ENCODE results near the gene LTA. TPM values are rescaled to one million over a fixed set of nuclear protein-coding genes. Genes with fewer than 3 reads are reported as not detected.

Gene LTA
- polyA plus RNA-seq, 1 donor (not counting 4 experiments of a cell fraction or from before 2014, with no cell fraction given), result 0.04 TPM

DNA sequence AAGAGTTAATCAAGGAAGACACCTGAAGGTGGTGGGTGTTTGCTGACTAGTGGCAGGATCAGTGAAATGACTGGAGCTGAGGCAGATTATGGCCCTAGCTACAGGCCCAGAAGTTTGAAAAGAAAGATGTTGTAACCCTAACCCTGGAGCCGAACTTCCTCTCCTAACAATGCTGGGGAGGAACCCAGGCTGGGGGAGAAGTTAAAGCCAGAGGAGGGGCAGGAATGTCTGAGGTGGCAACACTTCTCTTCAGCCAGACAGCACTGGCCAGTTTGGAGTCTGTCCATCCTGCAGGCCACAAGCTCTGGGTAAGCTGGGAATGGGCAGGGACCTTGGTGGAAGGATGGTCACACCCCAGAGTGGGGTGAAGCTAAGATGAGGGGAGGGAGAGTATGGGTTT is 13.9 kb downstream of the LTA start, which contains the start of gene LST1:
LST1 (plus strand) TSS at position 270 of the 400 bp plus-strand sequence. CDS start 1,023 bp downstream, outside the sequence.
- H3K27ac ChIP-seq (ENCODE audit: control insufficient read depth, insufficient read depth, low read length), result no peak within 1 kb of the TSS
- peaks cover 4% of the 10 kb centered on the region for H3K4me1 ChIP-seq (ENCODE audit: control insufficient read depth, extremely low read depth, insufficient read depth, low read length)
- H3K36me3 ChIP-seq (ENCODE audit: control insufficient read depth in 2 of 2, extremely low read depth in 1 of 2, insufficient read depth in 2 of 2, low read length in 2 of 2), result no peaks in the 10 kb centered on the region
- no peaks in the 10 kb centered on the region for H3K79me2 ChIP-seq (ENCODE audit: control insufficient read depth, insufficient read depth, low read length)
- H3K9me1 ChIP-seq (ENCODE audit: control insufficient read depth, extremely low read depth, insufficient read depth, low read length), result no peaks in the 10 kb centered on the region
- TF ChIP-seq EZH2 (IDR thresholded peaks at IDR 0.05; ENCODE audit: low read length), result no peak
- TF ChIP-seq, protein P1, sequence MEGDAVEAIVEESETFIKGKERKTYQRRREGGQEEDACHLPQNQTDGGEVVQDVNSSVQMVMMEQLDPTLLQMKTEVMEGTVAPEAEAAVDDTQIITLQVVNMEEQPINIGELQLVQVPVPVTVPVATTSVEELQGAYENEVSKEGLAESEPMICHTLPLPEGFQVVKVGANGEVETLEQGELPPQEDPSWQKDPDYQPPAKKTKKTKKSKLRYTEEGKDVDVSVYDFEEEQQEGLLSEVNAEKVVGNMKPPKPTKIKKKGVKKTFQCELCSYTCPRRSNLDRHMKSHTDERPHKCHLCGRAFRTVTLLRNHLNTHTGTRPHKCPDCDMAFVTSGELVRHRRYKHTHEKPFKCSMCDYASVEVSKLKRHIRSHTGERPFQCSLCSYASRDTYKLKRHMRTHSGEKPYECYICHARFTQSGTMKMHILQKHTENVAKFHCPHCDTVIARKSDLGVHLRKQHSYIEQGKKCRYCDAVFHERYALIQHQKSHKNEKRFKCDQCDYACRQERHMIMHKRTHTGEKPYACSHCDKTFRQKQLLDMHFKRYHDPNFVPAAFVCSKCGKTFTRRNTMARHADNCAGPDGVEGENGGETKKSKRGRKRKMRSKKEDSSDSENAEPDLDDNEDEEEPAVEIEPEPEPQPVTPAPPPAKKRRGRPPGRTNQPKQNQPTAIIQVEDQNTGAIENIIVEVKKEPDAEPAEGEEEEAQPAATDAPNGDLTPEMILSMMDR (optimal IDR thresholded peaks at IDR 0.05 in 1 of 3, IDR thresholded peaks at IDR 0.05 in 1 of 3, conservative IDR thresholded peaks at IDR 0.05 in 1 of 3; ENCODE audit: extremely low read depth in 1 of 3, insufficient read depth in 2 of 3, low read length in 3 of 3), result no peak
- H3K9ac ChIP-seq (ENCODE audit: control insufficient read depth, extremely low read depth, insufficient read depth, low read length), result no peak within 1 kb of the TSS
- dilution Hi-C loops (cut with MboI; ENCODE audit: extremely low pct_ligation_motif_present, low sequenced_read_pairs), result no loop called here
- no peaks in the 10 kb centered on the region for H4K20me1 ChIP-seq (ENCODE audit: control insufficient read depth, extremely low read depth, insufficient read depth, low read length)
- H3K27me3 ChIP-seq (ENCODE audit: control insufficient read depth, extremely low read depth, insufficient read depth, low read length), result peaks cover 3% of the 10 kb centered on the region
- no peak within 1 kb of the TSS for H2AFZ ChIP-seq (ENCODE audit: control insufficient read depth, low read length)
- no peak within 1 kb of the TSS for H3K4me2 ChIP-seq (ENCODE audit: control insufficient read depth, extremely low read depth, insufficient read depth, low read depth, low read length)
- DNase-seq (ENCODE audit: low read depth, low spot score) (no peak), FAIRE-seq (no peak)
- no peaks in the 10 kb centered on the region for H3K9me3 ChIP-seq (ENCODE audit: control insufficient read depth, low read depth, low read length)
- no peak within 1 kb of the TSS for H3K4me3 ChIP-seq (ENCODE audit: control insufficient read depth in 2 of 3, extremely low read depth in 1 of 3, insufficient read depth in 2 of 3, low read depth in 1 of 3, low read length in 3 of 3)

DNA sequence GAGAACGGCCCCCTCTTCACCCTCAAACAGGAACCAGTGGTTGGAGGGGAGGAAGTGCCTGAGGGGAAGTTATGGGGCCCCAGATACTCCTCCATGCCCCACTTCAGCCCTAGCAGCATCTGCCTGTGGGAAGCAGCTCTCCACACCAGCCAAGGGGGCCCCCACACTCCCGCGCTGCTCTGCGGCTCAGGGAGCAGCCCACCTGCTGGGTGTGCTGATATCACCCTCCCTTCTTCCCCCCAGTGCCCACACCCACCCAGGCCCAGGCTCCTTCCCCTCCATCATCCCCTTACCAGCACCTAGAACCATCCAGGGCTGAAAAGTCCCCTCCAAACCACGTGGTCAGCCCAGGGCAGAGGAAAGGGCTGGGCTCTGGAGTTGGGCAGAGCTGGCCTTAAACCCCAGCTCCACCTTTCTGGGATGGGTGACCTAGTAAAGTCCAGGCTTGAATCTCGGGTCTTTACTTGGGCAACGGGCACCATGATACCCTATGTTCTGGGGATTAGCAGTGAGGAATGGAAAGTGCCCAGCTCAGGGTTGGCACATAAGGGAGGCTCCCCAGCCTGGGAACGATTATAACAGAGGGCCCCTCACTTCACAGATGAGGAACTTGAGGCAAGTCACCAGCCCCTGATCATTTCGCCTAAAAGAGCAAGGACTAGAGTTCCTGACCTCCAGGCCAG is 14.7 kb downstream of the LTA start:
- H3K4me1 ChIP-seq (ENCODE audit: control insufficient read depth, extremely low read depth, insufficient read depth, low read length), result peaks cover under 1% of the 10 kb centered on the region
- H3K27ac ChIP-seq (ENCODE audit: control insufficient read depth, insufficient read depth, low read length), result no peak overlapping the region
- dilution Hi-C loops (cut with MboI; ENCODE audit: extremely low pct_ligation_motif_present, low sequenced_read_pairs), result no loop called here
- H3K27me3 ChIP-seq (ENCODE audit: control insufficient read depth, extremely low read depth, insufficient read depth, low read length), result peaks cover 3% of the 10 kb centered on the region
- DNase-seq (ENCODE audit: low read depth, low spot score) (no peak), FAIRE-seq (no peak)
- no peaks in the 10 kb centered on the region for H3K79me2 ChIP-seq (ENCODE audit: control insufficient read depth, insufficient read depth, low read length)
- H2AFZ ChIP-seq (ENCODE audit: control insufficient read depth, low read length), result no peak overlapping the region
- no peak overlapping the region for H3K4me2 ChIP-seq (ENCODE audit: control insufficient read depth, extremely low read depth, insufficient read depth, low read depth, low read length)
- H4K20me1 ChIP-seq (ENCODE audit: control insufficient read depth, extremely low read depth, insufficient read depth, low read length), result no peaks in the 10 kb centered on the region
- no peaks in the 10 kb centered on the region for H3K9me1 ChIP-seq (ENCODE audit: control insufficient read depth, extremely low read depth, insufficient read depth, low read length)
- H3K36me3 ChIP-seq (ENCODE audit: control insufficient read depth in 2 of 2, extremely low read depth in 1 of 2, insufficient read depth in 2 of 2, low read length in 2 of 2), result no peaks in the 10 kb centered on the region
- no peaks in the 10 kb centered on the region for H3K9me3 ChIP-seq (ENCODE audit: control insufficient read depth, low read depth, low read length)
- H3K9ac ChIP-seq (ENCODE audit: control insufficient read depth, extremely low read depth, insufficient read depth, low read length), result no peak overlapping the region
- H3K4me3 ChIP-seq (ENCODE audit: control insufficient read depth in 2 of 3, extremely low read depth in 1 of 3, insufficient read depth in 2 of 3, low read depth in 1 of 3, low read length in 3 of 3), result no peak overlapping the region
- TF ChIP-seq, protein P1 (optimal IDR thresholded peaks at IDR 0.05 in 1 of 3, IDR thresholded peaks at IDR 0.05 in 1 of 3, conservative IDR thresholded peaks at IDR 0.05 in 1 of 3; ENCODE audit: extremely low read depth in 1 of 3, insufficient read depth in 2 of 3, low read length in 3 of 3), result no peak
- TF ChIP-seq EZH2 (IDR thresholded peaks at IDR 0.05; ENCODE audit: low read length), result no peak

Measured in keratinocyte (primary cell).